ENCODE data around the gene C17orf107. TPM values are rescaled to one million over a fixed set of nuclear protein-coding genes. Genes with fewer than 3 reads are reported as not detected.
"Not testable (repeated sequence)": the region's sequence is repeated elsewhere in the genome, so short reads cannot be mapped to it uniquely, and the experiment has no call there.

The C17orf107 gene
- total and polyA plus RNA-seq, 9 of the 15 experiments (the other 6 are each of a cell fraction or from before 2014, with no cell fraction given): 0.05 to 0.29 (median 0.07) TPM; not detected in 4

DNA sequence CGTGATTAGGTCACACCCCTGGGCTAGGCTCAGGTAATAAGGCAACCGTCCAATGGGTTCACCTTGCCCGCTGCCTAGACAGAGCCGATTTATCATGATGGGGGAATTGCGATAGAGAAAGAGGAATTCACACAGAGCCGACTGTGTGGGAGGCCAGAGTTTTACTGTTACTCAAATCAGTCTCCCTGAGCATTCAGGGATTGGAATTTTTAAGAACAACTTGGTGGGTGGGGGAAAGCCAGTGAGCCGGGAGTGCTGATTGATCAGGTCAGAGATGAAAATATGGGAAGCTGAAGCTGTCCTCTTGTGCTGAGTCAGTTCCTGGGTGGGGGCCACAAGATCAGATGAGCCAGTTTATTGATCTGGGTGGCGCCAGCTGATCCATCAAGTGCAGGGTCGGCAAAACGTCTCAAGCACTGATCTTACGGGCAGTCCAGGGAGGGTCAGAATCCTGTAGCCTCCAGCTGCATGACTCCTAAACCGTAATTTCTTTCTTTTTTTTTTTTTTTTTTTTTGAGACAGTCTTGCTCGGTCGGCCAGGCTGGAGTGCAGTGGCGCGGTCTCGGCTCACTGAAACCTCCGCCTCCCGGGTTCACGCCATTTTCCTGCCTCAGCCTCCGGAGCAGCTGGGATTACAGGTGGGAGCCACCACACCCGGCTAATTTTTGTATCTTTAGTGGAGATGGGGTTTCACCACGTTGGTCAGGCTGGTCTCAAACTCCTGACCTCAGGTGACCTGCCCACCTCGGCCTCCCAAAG, 27.4 kb downstream of the C17orf107 start:
- H3K27ac ChIP-seq (ENCODE audit: extremely low read depth, low read depth, low read length); H3K9me1 ChIP-seq (ENCODE audit: control insufficient read depth, insufficient read depth, low read length); H3K79me2 ChIP-seq (ENCODE audit: control insufficient read depth, insufficient read depth, low read length); H3K36me3 ChIP-seq (ENCODE audit: control insufficient read depth, insufficient read depth, low read length); FAIRE-seq; H3K4me2 ChIP-seq (ENCODE audit: insufficient read depth, low read length); H4K20me1 ChIP-seq (replicated peaks; ENCODE audit: control insufficient read depth, insufficient read depth, low read length); H3K4me3 ChIP-seq; H3K9me3 ChIP-seq (replicated peaks; ENCODE audit: control insufficient read depth, insufficient read depth, low read depth, low read length); H3K4me1 ChIP-seq (replicated peaks in 1 of 2; ENCODE audit: control insufficient read depth in 2 of 2, insufficient read depth in 2 of 2, low read length in 2 of 2); H3K27me3 ChIP-seq (ENCODE audit: control insufficient read depth in 2 of 2, insufficient read depth in 2 of 2, low read length in 2 of 2); ATAC-seq; DNase-seq (ENCODE audit: extremely low read depth in 1 of 4, low spot score in 3 of 4); CTCF ChIA-PET (ENCODE audit: low intra/inter-chr PET ratio); BruUV-seq (replicated peaks); H2AFZ ChIP-seq (ENCODE audit: low read depth, low read length); H3K9ac ChIP-seq (ENCODE audit: insufficient read depth in 1 of 2, low read depth in 2 of 2, low read length in 2 of 2); in situ Hi-C loops (cut with MboI); intact Hi-C loops (cut with micrococcal nuclease): not testable (repeated sequence)
- WGBS (ENCODE audit: insufficient coverage, low coverage, missing lambda C conversion rate): 50% methylated on average over 14 of the region's 24 CpGs
- POLR2A ChIA-PET: interaction anchor here (0.9 to 1.9 kb wide), 4 partner anchors 8 to 19 kb away, joined by 3 to 7 read pairs (median 3); partner anchors contain the start of genes RNF167 and SLC25A11

DNA sequence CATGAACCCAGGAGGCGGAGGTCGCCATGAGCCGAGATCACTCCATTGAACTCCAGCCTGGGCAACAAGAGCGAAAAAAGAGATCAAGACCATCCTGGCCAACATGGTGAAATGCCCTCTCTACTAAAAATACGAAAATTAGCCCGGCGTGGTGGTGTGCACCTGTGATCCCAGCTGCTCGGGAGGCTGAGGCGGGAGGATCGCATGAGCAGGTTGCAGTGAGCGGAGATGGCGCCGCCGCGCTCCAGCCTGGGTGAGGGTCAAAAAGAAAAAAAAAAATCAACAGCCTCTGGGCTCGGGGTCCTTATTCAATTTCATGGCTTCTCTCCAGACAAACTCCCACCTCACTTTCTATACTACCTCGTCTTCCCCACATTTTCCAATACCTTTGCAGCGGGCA, 29.5 kb downstream of the C17orf107 start:
- CTCF ChIA-PET (ENCODE audit: low intra/inter-chr PET ratio): no interaction called here

More for the DNA sequence above, 29.5 kb downstream of the C17orf107 start:
- BruUV-seq (replicated peaks): no TSS peak
- POLR2A ChIA-PET: interaction anchor here (1.9 kb wide), 1 partner anchor 9 kb away, joined by 6 read pairs; no protein-coding TSS in a partner anchor
- Histone ChIP-seq H3K4me1 (replicated peaks in 1 of 2; ENCODE audit: control insufficient read depth in 2 of 2, insufficient read depth in 2 of 2, low read length in 2 of 2) (peaks cover 0 to 8% of the 10 kb centered on the region in 2 experiments; a peak in 2 of 5 replicates), H3K9ac (ENCODE audit: insufficient read depth in 1 of 2, low read depth in 2 of 2, low read length in 2 of 2) (no peak overlapping the region), H2AFZ (ENCODE audit: low read depth, low read length) (no peak overlapping the region), H3K36me3 (ENCODE audit: control insufficient read depth, insufficient read depth, low read length) (no peaks in the 10 kb centered on the region), H3K9me1 (ENCODE audit: control insufficient read depth, insufficient read depth, low read length) (no peaks in the 10 kb centered on the region), H3K27me3 (ENCODE audit: control insufficient read depth in 2 of 2, insufficient read depth in 2 of 2, low read length in 2 of 2) (no peaks in the 10 kb centered on the region), H3K4me2 (ENCODE audit: insufficient read depth, low read length) (no peak overlapping the region), H3K9me3 (replicated peaks; ENCODE audit: control insufficient read depth, insufficient read depth, low read depth, low read length) (no peaks in the 10 kb centered on the region), H3K79me2 (ENCODE audit: control insufficient read depth, insufficient read depth, low read length) (no peaks in the 10 kb centered on the region), H3K27ac (ENCODE audit: extremely low read depth, low read depth, low read length) (no peak overlapping the region), H3K4me3 (no peak overlapping the region), H4K20me1 (replicated peaks; ENCODE audit: control insufficient read depth, insufficient read depth, low read length) (no peaks in the 10 kb centered on the region)
- FAIRE-seq: no peak
- TF ChIP-seq, protein P1, sequence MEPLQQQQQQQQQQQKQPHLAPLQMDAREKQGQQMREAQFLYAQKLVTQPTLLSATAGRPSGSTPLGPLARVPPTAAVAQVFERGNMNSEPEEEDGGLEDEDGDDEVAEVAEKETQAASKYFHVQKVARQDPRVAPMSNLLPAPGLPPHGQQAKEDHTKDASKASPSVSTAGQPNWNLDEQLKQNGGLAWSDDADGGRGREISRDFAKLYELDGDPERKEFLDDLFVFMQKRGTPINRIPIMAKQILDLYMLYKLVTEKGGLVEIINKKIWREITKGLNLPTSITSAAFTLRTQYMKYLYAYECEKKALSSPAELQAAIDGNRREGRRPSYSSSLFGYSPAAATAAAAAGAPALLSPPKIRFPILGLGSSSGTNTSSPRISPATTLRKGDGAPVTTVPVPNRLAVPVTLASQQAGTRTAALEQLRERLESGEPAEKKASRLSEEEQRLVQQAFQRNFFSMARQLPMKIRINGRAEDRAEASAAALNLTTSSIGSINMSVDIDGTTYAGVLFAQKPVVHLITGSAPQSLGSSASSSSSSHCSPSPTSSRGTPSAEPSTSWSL (CRISPR knock-in tag; IDR thresholded peaks at IDR 0.05; ENCODE audit: borderline replicate concordance): no peak
- TF ChIP-seq ZNF253 (CRISPR knock-in tag; conservative IDR thresholded peaks at IDR 0.05) (no peak), PCBP1 (IDR thresholded peaks at IDR 0.05; ENCODE audit: low read depth, low read length, poor library complexity, severe bottlenecking) (no peak), SRSF9 (IDR thresholded peaks at IDR 0.05; ENCODE audit: borderline replicate concordance, low read depth, low read length) (no peak), STAG1 (CRISPR knock-in tag; IDR thresholded peaks at IDR 0.05; ENCODE audit: borderline replicate concordance) (no peak), FOXJ2 (tag; IDR thresholded peaks at IDR 0.05) (no peak)
- TF ChIP-seq, protein P2, sequence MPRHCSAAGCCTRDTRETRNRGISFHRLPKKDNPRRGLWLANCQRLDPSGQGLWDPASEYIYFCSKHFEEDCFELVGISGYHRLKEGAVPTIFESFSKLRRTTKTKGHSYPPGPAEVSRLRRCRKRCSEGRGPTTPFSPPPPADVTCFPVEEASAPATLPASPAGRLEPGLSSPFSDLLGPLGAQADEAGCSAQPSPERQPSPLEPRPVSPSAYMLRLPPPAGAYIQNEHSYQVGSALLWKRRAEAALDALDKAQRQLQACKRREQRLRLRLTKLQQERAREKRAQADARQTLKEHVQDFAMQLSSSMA (CRISPR knock-in tag; IDR thresholded peaks at IDR 0.05): no peak
- no peak for DNase-seq (ENCODE audit: extremely low read depth in 1 of 4, low spot score in 3 of 4)
- intact Hi-C loops (cut with micrococcal nuclease) (no loop called here), in situ Hi-C loops (cut with MboI) (no loop called here)
- 88% methylated on average over 11 of the region's 18 CpGs for WGBS (ENCODE audit: insufficient coverage, low coverage, missing lambda C conversion rate)
- ATAC-seq: no peak
